Measurements from ENCODE around the gene DENND1B. TPM values are rescaled to one million over a fixed set of nuclear protein-coding genes. Genes with fewer than 3 reads are reported as not detected.
A peak's percentile ranks its signal among the peaks of the same experiment; 100 is the strongest.

DENND1B gene
- total and polyA plus RNA-seq, 2 of the 13 experiments (the other 11 are each of a cell fraction or from before 2014, with no cell fraction given) = 2.6 to 5.7 TPM

DNA sequence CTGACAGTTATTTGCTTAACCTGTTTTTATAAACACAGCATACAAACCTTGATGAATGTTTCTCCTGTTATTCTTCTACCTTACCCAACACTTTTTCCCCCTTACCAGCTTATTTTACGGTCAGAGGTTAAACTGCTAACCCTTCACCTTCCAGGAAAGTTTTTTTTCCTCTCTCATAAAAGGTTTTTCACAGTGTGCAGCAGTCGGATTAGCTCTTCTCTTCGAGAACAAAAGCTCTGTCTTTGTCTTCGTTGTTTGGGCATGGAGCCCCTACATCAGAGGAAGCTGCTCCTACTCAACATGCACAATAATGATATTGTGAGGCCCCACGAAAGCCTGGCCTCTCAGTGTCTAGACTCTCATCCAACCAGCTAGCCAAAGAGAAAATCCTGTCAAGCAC lies 42.0 kb downstream of the DENND1B start (continued):
- TF ChIP-seq TARDBP (CRISPR knock-in tag; IDR thresholded peaks at IDR 0.05) (no peak), ZNF607 (CRISPR knock-in tag; IDR thresholded peaks at IDR 0.05; ENCODE audit: borderline replicate concordance) (no peak), ZNF530 (CRISPR knock-in tag; IDR thresholded peaks at IDR 0.05; ENCODE audit: low read depth) (no peak), NR2F6 (IDR thresholded peaks at IDR 0.05) (peak; percentile 80), NR2F6 (CRISPR knock-in tag; IDR thresholded peaks at IDR 0.05) (peak; percentile 68), RXRB (CRISPR knock-in tag; IDR thresholded peaks at IDR 0.05; ENCODE audit: borderline replicate concordance) (no peak), JUNB (CRISPR knock-in tag; IDR thresholded peaks at IDR 0.05; ENCODE audit: borderline replicate concordance) (no peak), ZNF678 (CRISPR knock-in tag; IDR thresholded peaks at IDR 0.05) (no peak), ELF1 (CRISPR knock-in tag; IDR thresholded peaks at IDR 0.05) (no peak), KAT8 (CRISPR knock-in tag; IDR thresholded peaks at IDR 0.05) (no peak), POLR2A (IDR thresholded peaks at IDR 0.05; ENCODE audit: insufficient read depth in 1 of 2, low read depth in 2 of 2, low read length in 2 of 2) (no peak), CBX2 (IDR thresholded peaks at IDR 0.05; ENCODE audit: low read depth, low read length) (no peak), CBX2 (CRISPR knock-in tag; IDR thresholded peaks at IDR 0.05; ENCODE audit: low read depth) (no peak), SMAD3 (CRISPR knock-in tag; IDR thresholded peaks at IDR 0.05) (no peak), SETDB1 (CRISPR knock-in tag; IDR thresholded peaks at IDR 0.05; ENCODE audit: borderline replicate concordance) (no peak), DPF2 (CRISPR knock-in tag; IDR thresholded peaks at IDR 0.05; ENCODE audit: borderline replicate concordance, low read depth) (no peak), SIN3B (IDR thresholded peaks at IDR 0.05; ENCODE audit: low read length) (no peak), NCOR1 (IDR thresholded peaks at IDR 0.05; ENCODE audit: borderline replicate concordance, low read length) (peak; percentile 79; the same call in 1 of the 2 replicates), FOSL1 (CRISPR knock-in tag; IDR thresholded peaks at IDR 0.05; ENCODE audit: borderline replicate concordance) (no peak), NRL (CRISPR knock-in tag; IDR thresholded peaks at IDR 0.05; ENCODE audit: borderline replicate concordance) (no peak), MATR3 (CRISPR knock-in tag; IDR thresholded peaks at IDR 0.05) (no peak), ZNF121 (CRISPR knock-in tag; IDR thresholded peaks at IDR 0.05) (no peak), MEF2D (CRISPR knock-in tag; IDR thresholded peaks at IDR 0.05) (no peak), MXI1 (IDR thresholded peaks at IDR 0.05; ENCODE audit: borderline replicate concordance, low read depth, low read length) (no peak), ZNF484 (CRISPR knock-in tag; IDR thresholded peaks at IDR 0.05; ENCODE audit: borderline replicate concordance, low read depth) (no peak)
- TF ChIP-seq, protein P1, sequence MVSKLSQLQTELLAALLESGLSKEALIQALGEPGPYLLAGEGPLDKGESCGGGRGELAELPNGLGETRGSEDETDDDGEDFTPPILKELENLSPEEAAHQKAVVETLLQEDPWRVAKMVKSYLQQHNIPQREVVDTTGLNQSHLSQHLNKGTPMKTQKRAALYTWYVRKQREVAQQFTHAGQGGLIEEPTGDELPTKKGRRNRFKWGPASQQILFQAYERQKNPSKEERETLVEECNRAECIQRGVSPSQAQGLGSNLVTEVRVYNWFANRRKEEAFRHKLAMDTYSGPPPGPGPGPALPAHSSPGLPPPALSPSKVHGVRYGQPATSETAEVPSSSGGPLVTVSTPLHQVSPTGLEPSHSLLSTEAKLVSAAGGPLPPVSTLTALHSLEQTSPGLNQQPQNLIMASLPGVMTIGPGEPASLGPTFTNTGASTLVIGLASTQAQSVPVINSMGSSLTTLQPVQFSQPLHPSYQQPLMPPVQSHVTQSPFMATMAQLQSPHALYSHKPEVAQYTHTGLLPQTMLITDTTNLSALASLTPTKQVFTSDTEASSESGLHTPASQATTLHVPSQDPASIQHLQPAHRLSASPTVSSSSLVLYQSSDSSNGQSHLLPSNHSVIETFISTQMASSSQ (IDR thresholded peaks at IDR 0.05; ENCODE audit: low read depth) = peak; percentile 31; the same call in 1 of the 2 replicates
- TF ChIP-seq, protein P1 (CRISPR knock-in tag; IDR thresholded peaks at IDR 0.05; ENCODE audit: borderline replicate concordance) = no peak
- TF ChIP-seq, protein P2, sequence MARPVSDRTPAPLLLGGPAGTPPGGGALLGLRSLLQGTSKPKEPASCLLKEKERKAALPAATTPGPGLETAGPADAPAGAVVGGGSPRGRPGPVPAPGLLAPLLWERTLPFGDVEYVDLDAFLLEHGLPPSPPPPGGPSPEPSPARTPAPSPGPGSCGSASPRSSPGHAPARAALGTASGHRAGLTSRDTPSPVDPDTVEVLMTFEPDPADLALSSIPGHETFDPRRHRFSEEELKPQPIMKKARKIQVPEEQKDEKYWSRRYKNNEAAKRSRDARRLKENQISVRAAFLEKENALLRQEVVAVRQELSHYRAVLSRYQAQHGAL (CRISPR knock-in tag; IDR thresholded peaks at IDR 0.05; ENCODE audit: not compliant biosample characterization) = no peak
- TF ChIP-seq, protein P3, sequence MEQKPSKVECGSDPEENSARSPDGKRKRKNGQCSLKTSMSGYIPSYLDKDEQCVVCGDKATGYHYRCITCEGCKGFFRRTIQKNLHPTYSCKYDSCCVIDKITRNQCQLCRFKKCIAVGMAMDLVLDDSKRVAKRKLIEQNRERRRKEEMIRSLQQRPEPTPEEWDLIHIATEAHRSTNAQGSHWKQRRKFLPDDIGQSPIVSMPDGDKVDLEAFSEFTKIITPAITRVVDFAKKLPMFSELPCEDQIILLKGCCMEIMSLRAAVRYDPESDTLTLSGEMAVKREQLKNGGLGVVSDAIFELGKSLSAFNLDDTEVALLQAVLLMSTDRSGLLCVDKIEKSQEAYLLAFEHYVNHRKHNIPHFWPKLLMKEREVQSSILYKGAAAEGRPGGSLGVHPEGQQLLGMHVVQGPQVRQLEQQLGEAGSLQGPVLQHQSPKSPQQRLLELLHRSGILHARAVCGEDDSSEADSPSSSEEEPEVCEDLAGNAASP (CRISPR knock-in tag; IDR thresholded peaks at IDR 0.05; ENCODE audit: borderline replicate concordance) = peak; percentile 39; the same call in 1 of the 2 replicates
